Raji (cell line): ENCODE data around the gene PDIA6.

Experiments
- POLR2A ChIP-seq: IDR thresholded peaks from 2 replicates; pipeline ENCODE4 v1.6.1; 2011; ENCODE audit warnings: low read depth, low read length, control low read depth; ENCODE audit not compliant: insufficient read depth

PDIA6 gene

DNA sequence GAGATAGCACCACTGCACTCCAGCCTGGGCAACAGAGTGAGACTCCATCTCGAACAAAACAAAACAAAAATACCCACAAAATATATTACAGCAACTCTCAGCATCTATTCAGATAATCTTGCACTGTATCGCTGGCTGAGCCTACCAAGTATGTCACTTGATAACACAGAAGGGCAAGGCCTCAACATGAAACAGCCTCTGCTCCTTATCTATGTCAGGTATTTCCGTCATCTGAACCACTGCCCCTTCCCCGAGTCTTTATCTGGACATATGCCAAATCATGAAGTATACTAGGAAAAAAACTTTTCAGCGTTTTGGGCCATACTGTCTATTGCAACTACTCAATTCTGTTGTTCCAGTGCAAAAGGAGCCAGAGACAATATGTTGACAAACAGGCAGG lies 17.7 kb downstream of the PDIA6 start:
- no peak for TF ChIP-seq POLR2A

DNA sequence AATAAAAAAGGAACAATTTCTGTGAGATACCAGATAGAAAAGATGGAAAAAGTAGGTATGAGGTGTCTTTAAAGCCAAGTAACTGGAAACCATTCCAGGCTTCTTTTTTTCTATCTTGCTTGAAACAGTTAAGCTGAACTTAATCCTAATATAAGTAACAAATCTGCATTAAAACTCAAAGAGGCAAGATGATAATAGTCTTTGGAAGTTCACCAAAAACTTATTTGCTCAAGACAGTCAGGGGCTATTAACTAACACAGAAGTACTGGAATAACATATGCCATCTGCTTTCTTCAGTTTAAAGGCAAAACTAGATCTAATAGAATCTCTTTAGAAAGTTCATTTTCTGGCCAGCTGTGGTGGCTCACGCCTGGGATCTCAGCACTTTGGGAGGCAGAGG lies 18.8 kb downstream of the PDIA6 start:
- TF ChIP-seq POLR2A, result no peak

DNA sequence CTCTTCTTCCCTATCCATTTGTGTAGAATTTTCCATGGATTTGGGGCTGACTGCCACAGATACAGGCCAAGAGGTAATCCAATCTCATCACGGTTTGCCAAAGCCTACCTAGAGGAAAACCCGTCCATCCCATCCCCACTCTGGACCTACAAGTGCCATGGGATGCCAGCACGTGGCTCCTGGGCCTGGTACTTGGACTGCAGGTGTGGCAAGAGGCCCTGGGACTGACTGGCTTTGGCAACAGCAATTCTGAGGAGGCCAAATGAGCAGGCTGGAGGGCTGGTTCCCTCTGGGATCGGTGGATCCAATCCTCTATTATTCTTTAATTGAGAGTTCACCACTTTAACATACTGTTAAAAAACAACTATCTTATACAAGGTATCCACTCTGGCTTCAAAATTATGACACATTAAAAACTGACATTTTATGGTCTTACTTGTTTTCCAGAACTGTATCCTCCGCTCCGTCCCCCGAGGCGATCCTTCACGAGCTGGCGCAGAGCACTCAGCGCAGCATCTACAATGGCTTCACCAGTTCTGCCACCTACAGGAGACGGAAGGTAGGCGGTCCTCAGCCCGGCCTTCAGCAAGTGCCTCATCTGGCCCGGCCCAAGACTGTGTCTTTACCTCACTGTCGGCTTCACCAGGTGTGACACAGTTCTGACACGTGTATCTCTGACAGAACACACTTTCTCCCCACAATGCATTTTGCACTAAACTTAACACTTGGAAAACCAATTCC lies 19.8 kb downstream of the PDIA6 start:
- no peak for TF ChIP-seq POLR2A

DNA sequence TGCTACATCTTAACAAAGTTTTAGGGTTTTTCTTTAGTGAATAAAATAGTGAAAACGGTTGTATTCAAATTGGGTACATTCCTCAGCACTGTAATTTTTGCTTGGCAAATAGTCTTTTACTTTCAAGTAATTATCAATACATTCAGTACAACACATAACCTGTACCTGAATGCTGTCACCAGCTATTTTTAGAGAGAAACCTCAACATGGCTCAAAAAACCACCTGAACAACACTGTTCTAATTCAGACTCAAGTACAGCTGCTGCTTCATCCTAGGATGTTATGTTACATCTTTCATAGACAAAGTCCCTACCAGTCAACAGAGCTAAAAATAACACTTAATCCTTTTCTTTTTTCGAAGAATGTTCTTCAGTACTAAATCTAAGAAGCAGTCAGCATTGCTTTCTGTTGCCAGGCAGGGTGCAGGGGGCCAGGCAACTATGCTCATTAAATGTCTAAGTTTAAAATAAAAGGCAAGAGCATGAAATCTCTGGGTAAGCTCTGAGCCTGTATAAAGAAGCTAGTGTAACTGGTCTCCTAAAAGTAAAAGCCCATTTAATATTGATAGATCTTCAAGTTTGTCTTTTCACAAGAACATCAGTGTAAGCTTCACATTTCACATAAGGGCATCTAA lies 20.5 kb downstream of the PDIA6 start:
- no peak for TF ChIP-seq POLR2A

DNA sequence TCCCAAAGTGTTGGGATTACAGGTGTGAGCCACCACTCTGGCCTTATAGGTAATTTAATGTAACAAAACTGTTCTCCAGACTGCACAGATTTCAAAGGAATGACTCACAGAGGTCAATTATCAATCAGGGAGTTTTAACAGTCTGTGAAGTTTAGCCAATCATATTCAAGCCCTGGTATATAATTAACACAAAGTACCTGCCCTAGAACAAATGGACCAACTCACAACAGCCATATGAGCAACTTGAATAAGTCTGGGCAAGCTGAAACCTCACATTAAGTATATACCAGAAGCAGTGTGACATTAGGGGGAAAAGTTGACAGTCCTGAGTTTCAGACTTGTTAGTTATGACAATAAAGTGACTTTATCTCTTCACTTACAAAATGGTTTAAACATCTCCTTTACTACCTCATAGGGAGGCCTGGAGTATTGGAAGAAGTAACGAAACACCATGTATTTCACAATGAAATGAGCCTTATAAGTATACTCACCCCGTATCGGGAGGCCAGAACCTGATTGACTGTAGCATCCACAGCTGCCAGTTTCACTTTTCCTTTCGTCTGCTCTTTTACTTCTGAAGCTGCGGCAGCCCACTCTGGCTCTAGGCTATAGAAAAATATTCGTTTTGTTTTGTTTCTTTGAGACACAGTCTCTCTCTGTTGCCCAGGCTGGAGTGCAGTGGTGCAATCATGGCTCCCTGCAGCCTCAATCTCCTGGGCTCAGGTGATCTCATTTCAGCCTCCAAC lies 22.2 kb downstream of the PDIA6 start:
- TF ChIP-seq POLR2A, result no peak

DNA sequence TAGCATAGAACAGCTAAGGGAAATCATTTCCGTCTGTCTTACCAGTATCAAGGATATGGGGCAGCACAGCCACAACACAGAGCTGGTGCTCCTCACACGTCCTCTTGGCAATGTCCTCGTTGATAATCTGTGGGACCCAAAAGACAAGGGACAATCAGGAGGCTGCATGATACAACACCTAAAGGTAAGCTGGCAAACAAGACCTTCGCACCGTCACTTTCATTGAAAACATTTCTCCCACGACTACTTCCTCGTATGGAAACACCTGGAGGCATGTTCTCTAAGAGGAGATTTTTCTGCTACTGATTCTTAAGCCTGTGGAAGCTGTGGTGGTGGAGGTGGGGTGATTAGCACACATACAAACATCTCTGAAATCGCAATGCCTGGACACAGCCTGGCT lies 23.7 kb downstream of the PDIA6 start:
- no peak for TF ChIP-seq POLR2A

DNA sequence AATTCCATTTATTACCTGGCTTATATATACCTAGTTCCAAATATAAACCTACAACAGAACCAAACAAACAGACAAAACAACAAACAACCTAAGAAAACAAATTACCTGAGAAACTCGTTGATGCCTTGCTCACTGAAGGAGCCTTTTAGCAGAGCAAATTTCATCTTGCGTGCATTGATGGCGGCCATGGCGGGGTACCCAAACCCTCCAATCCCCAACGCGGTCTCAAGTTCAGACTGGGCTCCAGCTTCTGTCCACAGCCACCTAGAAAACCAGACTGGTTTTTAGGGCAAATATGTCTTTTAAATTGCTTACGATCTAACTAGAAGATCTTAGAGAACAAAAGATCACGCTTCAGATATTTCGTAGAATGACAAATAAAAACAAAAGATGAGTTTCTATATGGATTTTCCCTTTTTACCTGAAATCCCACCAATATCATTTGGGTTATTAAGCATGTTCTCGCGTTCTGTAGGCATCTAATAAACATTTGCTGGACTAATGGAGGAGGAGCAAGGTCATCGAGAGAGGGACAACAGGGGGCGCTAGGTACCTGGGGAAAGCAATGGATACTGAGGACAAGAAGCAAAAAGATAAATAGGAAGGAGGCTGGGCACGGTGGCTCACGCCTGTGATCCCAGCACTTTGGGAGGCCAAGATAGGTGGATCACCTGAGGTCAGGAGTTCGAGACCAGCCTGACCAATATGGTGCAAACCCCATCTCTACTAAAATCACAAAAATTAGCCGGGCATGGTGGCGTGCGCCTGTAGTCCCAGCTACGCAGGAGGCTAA lies 25.2 kb downstream of the PDIA6 start:
- no peak for TF ChIP-seq POLR2A

DNA sequence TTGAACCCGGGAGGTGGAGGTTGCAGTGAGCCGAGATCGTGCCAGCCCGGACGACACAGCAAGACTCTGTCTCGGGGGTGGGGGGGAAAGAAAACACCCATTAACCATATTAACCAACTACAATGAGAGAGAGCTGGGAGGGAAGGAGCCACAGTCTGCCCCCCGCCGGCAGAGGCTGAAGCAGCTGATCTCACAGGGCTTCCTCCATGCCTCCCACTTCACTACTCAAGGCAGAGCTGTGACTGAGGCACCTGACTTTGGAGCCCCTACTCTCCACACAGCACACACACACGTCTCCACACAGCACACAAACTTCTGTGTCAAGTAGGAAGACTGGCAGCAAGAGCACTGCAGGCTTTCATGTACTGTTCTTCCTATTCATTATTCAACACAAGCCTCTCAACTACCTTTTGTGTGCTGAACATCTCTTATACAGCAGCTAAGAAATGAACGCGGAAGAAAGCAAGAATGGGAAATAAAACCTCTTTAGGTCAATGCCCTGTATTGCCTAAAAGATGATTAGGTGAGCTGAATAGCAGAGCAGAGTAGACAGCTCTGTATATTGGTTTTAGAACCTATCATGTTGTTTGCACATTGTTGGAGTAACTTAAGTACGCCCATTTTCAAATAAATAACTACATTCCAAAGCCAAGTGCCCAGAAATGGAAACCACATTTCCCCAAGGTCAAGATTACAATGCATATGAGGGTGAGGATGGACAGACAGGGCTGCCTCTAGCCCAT lies 26.2 kb downstream of the PDIA6 start:
- TF ChIP-seq POLR2A, result no peak

DNA sequence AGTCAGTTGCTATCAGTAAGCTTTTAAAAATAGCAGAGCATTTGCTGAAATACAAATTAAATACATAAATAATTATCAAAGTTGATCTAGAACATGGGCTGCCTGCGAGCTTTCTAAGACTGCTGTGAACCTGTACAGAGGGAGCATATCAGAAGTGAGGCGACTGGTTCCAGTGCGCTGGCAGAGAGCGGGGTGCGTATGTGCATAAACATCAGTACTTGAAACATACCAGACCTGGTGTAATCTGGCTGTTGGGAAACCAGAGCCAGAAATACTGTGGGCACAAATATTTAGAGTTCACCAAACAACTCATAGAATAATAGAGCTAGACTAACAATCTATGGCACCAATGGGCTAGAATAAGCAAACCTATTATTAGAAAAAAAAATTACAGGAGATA lies 27.3 kb downstream of the PDIA6 start:
- TF ChIP-seq POLR2A, result no peak

DNA sequence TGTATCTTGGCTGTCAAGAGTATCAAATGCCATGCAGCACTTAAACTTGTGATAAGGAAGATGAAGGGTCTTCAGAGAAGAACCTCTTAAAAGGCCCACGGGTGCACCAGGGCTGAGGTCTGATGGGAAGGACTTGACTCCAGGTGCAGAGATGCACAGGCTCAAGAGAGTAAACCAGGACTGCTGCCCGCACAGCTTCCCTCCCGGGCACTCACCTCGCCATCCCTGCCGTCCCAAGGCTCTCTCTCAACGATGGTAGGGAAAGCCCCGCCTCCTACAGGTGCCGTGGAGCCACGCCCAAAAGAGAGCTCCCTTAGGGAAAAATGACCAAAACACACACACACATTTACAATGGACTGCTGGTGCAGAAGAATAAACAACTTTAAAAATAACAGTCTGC lies 27.9 kb downstream of the PDIA6 start:
- TF ChIP-seq POLR2A, result no peak

DNA sequence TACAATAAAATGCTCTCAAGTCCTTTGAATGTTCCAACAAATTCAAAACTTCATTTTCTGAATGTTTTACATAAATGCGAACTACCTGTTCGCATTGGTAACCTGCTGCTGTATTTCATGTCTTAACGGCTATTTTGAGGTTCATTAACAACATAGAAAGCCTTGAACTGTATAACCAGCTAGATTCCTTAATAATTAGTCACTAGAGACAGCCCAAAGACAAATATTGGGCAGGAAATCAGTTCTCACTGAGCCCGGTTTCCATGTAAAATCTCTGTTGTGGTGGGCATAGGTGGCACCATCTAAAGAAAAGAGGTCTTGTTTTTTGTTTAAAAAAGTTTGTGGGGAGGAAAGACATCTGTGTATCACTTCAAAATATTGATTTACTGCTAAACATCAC lies 29.2 kb downstream of the PDIA6 start:
- no peak for TF ChIP-seq POLR2A

DNA sequence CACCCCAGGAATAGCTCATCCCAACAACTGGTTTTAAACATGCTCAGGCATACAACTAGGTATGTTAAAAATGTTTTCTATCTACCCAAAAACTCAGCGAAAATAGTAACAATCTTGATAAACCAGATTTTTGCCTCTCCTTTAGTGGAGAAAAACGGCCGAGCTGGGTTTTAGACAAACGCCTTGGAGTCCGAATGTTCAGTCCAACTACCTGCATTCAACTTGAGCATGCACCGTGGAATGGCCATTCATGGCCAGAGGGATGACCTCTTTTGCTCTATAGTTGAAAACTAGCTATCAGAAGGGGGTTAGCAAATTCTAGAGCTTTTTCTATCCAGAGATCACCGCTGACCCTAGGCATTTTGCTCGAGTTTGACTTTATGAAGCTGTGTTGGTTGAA lies 30.8 kb downstream of the PDIA6 start:
- no peak for TF ChIP-seq POLR2A

DNA sequence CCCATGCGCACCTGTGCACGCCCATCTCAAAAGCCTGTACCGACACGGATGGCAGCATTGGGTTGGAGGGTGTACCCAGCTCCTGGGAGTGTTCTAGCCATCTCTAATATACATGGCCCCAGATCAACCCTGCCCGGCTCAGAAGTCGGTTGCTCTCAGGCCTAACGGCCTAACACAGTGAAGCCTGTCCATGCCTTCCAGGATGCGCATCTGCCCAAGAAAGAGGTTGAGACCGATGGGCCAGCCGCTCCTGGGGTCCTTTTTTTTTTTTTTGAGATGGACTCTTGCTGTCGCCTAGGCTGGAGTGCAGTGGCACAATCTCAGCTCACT lies 32.1 kb downstream of the PDIA6 start:
- TF ChIP-seq POLR2A, result no peak

DNA sequence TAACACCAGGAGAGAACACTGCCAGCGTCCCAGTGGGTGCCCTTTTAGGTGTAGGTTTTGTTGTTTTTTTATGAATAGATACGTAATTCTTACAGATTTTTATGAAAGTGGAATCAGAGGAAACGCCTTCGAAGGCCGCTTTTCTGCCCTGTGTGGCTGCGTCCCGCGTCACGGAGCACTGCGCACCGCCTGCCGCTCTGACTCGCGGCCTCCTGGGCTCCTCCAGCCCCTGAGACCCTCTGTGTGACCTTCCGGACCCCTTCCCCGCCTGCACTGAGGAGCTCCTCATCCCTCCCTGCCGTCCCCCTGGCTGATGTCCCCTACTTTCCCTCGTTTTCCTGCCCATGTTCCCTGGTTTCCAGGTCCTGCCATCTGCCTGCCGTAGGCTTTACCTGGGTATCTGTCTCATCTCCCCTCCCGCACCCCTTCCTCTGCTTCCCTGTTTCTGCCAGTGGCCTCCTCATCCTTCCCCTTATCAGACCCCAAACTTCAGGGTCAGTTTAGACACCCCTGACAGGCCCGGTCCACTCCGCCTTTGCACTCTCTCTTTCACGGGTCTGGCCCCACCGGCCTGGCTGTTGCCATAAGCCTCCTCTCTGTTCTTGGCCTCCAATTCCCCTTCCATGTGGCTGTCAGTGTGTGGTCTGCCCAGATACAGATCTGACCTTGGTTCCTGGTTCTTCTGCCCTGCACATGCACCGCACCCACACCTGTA lies 32.7 kb downstream of the PDIA6 start:
- TF ChIP-seq POLR2A, result no peak
